ENCODE results near the gene RGS6.

DNA sequence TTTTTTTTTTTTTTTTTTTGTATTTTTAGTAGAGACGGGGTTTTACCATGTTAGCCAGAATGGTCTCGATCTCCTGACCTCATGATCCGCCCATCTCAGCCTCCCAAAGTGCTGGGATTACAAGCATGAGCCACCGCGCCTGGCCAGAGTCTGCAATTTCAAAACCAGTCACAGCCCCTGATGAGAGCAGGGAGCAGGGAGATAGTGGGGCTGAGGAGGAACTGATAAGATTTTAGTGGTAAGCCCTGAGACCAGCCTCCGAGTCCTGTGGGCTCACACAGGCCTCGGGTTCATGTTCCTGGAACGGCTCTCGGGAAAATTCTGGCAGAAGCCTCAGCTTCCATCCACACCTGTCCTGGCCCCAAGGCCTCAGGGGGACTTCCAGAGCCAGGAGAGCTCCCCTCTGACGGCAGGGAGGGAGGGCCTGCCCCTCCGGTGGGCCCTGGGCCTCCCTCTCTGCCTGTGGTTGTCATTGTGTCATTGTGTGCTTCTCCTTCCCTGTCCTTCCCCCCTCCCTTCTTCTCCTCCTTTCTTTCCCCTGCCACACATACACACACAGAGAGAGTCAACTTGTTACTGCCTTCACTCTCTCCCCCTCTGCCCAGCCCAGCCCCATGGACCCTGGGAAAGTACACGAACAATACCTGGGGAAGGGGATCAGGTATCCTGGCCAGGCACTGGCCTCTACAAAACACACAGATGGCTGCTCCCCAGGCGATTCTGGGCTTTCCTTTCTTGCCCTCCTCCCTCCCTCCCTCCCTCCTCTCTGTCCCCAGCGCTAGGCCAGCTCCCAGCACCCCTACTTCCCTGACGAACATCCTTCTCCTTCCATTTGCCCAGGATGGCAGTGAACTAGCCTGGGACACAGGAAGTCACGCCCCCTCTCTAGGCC is 667.6 kb downstream of the RGS6 start:
- TF ChIP-seq, protein P1, sequence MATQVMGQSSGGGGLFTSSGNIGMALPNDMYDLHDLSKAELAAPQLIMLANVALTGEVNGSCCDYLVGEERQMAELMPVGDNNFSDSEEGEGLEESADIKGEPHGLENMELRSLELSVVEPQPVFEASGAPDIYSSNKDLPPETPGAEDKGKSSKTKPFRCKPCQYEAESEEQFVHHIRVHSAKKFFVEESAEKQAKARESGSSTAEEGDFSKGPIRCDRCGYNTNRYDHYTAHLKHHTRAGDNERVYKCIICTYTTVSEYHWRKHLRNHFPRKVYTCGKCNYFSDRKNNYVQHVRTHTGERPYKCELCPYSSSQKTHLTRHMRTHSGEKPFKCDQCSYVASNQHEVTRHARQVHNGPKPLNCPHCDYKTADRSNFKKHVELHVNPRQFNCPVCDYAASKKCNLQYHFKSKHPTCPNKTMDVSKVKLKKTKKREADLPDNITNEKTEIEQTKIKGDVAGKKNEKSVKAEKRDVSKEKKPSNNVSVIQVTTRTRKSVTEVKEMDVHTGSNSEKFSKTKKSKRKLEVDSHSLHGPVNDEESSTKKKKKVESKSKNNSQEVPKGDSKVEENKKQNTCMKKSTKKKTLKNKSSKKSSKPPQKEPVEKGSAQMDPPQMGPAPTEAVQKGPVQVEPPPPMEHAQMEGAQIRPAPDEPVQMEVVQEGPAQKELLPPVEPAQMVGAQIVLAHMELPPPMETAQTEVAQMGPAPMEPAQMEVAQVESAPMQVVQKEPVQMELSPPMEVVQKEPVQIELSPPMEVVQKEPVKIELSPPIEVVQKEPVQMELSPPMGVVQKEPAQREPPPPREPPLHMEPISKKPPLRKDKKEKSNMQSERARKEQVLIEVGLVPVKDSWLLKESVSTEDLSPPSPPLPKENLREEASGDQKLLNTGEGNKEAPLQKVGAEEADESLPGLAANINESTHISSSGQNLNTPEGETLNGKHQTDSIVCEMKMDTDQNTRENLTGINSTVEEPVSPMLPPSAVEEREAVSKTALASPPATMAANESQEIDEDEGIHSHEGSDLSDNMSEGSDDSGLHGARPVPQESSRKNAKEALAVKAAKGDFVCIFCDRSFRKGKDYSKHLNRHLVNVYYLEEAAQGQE (IDR thresholded peaks at IDR 0.05) = no peak
- no peak for TF ChIP-seq GABPA (IDR thresholded peaks at IDR 0.05 in 1 of 2, conservative IDR thresholded peaks at IDR 0.05 in 1 of 2)
- TF ChIP-seq, protein P2, sequence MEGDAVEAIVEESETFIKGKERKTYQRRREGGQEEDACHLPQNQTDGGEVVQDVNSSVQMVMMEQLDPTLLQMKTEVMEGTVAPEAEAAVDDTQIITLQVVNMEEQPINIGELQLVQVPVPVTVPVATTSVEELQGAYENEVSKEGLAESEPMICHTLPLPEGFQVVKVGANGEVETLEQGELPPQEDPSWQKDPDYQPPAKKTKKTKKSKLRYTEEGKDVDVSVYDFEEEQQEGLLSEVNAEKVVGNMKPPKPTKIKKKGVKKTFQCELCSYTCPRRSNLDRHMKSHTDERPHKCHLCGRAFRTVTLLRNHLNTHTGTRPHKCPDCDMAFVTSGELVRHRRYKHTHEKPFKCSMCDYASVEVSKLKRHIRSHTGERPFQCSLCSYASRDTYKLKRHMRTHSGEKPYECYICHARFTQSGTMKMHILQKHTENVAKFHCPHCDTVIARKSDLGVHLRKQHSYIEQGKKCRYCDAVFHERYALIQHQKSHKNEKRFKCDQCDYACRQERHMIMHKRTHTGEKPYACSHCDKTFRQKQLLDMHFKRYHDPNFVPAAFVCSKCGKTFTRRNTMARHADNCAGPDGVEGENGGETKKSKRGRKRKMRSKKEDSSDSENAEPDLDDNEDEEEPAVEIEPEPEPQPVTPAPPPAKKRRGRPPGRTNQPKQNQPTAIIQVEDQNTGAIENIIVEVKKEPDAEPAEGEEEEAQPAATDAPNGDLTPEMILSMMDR (IDR thresholded peaks at IDR 0.05; ENCODE audit: low read depth, low read length, missing input control) = no peak
- TF ChIP-seq RXRA (IDR thresholded peaks at IDR 0.05) = no peak
- no peak for TF ChIP-seq SP1 (IDR thresholded peaks at IDR 0.05)
- TF ChIP-seq YY1 (IDR thresholded peaks at IDR 0.05) = no peak
- TF ChIP-seq, protein P3, sequence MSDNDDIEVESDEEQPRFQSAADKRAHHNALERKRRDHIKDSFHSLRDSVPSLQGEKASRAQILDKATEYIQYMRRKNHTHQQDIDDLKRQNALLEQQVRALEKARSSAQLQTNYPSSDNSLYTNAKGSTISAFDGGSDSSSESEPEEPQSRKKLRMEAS (IDR thresholded peaks at IDR 0.05) = no peak
- TF ChIP-seq, protein P4, sequence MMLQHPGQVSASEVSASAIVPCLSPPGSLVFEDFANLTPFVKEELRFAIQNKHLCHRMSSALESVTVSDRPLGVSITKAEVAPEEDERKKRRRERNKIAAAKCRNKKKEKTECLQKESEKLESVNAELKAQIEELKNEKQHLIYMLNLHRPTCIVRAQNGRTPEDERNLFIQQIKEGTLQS (IDR thresholded peaks at IDR 0.05) = no peak
- TF ChIP-seq RAD21 (IDR thresholded peaks at IDR 0.05) = no peak
- no peak for TF ChIP-seq FOXA1 (IDR thresholded peaks at IDR 0.05)
- TF ChIP-seq TAF1 (conservative IDR thresholded peaks at IDR 0.05) = no peak
